Heart left ventricle (tissue), 16 donors: ENCODE measurements around the gene MLXIP. TPM values are rescaled to one million over a fixed set of nuclear protein-coding genes. Genes with fewer than 3 reads are reported as not detected.

ENCODE experiments used
- ATAC-seq, 4 donors: fragments of 200-7000 bp; cut with Tn5 transposase; one replicate each; pipeline ENCODE4 v1.9.1; 2020 to 2022; ENCODE audit warnings: moderate library complexity in 4 of 4, mild to moderate bottlenecking in 3 of 4, moderate number of reproducible peaks in 1 of 4
- DNase-seq, 5 donors: peaks; one replicate each; pipeline ENCODE4 v3.0.0-alpha.2; 2020
- H3K27ac ChIP-seq, 12 donors: fragments of 200-600 bp; sonication (generic) in 4 of 12; one replicate each; pipeline versions ENCODE4 v1.5.0 to v1.8.0; 2016 to 2022; ENCODE audit warnings: mild to moderate bottlenecking in 2 of 12
- H3K27me3 ChIP-seq, 9 donors: fragments of 200-600 bp; sonication (generic) in 2 of 9; one replicate each; pipeline versions ENCODE4 v1.5.1 to v1.8.0; 2016 to 2022; ENCODE audit warnings: mild to moderate bottlenecking in 3 of 9
- H3K36me3 ChIP-seq, 9 donors: fragments of 200-600 bp; sonication (generic) in 2 of 9; one replicate each; pipeline versions ENCODE4 v1.5.0 to v1.8.0; 2018 to 2022; ENCODE audit warnings: mild to moderate bottlenecking in 2 of 9
- H3K4me1 ChIP-seq, 12 donors: fragments of 200-600 bp; sonication (generic) in 4 of 12; one replicate each; pipeline versions ENCODE4 v1.5.0 to v1.8.0; 2016 to 2022; ENCODE audit warnings: mild to moderate bottlenecking in 3 of 12
- H3K4me3 ChIP-seq, 12 donors: fragments of 200-600 bp; sonication (generic) in 4 of 12; one replicate each; pipeline versions ENCODE4 v1.5.0 to v1.8.0; 2017 to 2022; ENCODE audit warnings: mild to moderate bottlenecking in 9 of 12, moderate library complexity in 4 of 12
- H3K9me3 ChIP-seq, 12 donors: fragments of 200-600 bp; sonication (generic) in 4 of 12; one replicate each; pipeline versions ENCODE4 v1.5.0 to v1.8.0; 2016 to 2022; ENCODE audit warnings: mild to moderate bottlenecking in 1 of 12
- POLR2A ChIP-seq, 2 donors: fragments of 450-650 bp; IDR thresholded peaks; one replicate each; pipeline ENCODE4 v1.6.1; 2017; ENCODE audit warnings: antibody characterized with exemption in 2 of 2, mild to moderate bottlenecking in 2 of 2, moderate library complexity in 2 of 2
- WGBS, 4 donors: extraction: QIAGEN DNeasy Blood & Tissue Kit in 2 of 4; methylation state at CpG; one replicate each; pipeline versions ENCODE4 v1.1.5 to v1.1.7; 2013 to 2018; 5-methylcytosine and 5-hydroxymethylcytosine counted together
- intact Hi-C, 10 donors: fragments of 100-400 bp; cut with DNase I; formaldehyde crosslinking; loops; one replicate each; pipeline versions ENCODE4 v1.11.1 to v1.14.2; 2022
- polyA plus RNA-seq, 2 donors: library from polyadenylated mRNA; stranded (reverse); fragments of 200-250 nt; gene quantifications; one replicate each; pipeline ENCODE4 v1.2.3, GENCODE V29; 2013
- total RNA-seq, 9 donors: library from RNA; depleted of rRNA in 2 of 9; stranded (reverse); fragments of >200 nt in 2 of 9; fragmentation: NEBNext Ultra II Directional in 3 of 9; extraction: Animal tissue kit (Norgen Biotek cat#: 25700) in 3 of 9; gene quantifications; one replicate each; pipeline versions ENCODE4 v1.1.0 to v1.2.4, GENCODE V29; 2016 to 2023
- TF ChIP-seq, protein P1 (sequence below), 12 donors: fragments of 200-600 bp; sonication (generic) in 4 of 12; IDR thresholded peaks; one replicate each; pipeline versions ENCODE4 v1.5.0 to v1.8.0; 2018 to 2022; ENCODE audit warnings: antibody characterized with exemption in 12 of 12, mild to moderate bottlenecking in 5 of 12
- donor health status: ischemic (EF 13 %, LVEDD 7.1; RV severe dilation, severe dysfunction).
- donor health status: healthy with polysubstance abuse.
- donor health status: DM: no; HTN: yes; CAD: no.
- donor health status: DM: no; HTN: no; CAD: no.
- donor health status: ischemic (EF 25% LVEDD 6.9; RV normal size, moderate dysfunction).
- donor health status: ischemic (EF 25% LVEDD 5.7; RV mildly dilated, moderate dysfunction).
- donor health status: healthy.
- donor health status: DM: yes; HTN: yes; CAD: no.
- donor health status: ischemic (EF 35%, LVEDD 5.7; RV mildly dilated, moderate dysfunction).
- donor health status: nonischemic (EF 11% LVEDD 7.7; RV severe dilation, severe dysfunction).
- donor health status: DM: yes; HTN: yes; CAD: no.
- donor health status: PGD.
- donor health status: ischemic (EF 29% LVEDD 5.4; RV normal size, mild dysfunction).
- donor health status: nonischemic (EF 23%, LVEDD 6.1; RV moderate dilation, normal function).

The MLXIP gene
- total and polyA plus RNA-seq, 11 donors: 14.3 to 39.6 (median 22.7) TPM

DNA sequence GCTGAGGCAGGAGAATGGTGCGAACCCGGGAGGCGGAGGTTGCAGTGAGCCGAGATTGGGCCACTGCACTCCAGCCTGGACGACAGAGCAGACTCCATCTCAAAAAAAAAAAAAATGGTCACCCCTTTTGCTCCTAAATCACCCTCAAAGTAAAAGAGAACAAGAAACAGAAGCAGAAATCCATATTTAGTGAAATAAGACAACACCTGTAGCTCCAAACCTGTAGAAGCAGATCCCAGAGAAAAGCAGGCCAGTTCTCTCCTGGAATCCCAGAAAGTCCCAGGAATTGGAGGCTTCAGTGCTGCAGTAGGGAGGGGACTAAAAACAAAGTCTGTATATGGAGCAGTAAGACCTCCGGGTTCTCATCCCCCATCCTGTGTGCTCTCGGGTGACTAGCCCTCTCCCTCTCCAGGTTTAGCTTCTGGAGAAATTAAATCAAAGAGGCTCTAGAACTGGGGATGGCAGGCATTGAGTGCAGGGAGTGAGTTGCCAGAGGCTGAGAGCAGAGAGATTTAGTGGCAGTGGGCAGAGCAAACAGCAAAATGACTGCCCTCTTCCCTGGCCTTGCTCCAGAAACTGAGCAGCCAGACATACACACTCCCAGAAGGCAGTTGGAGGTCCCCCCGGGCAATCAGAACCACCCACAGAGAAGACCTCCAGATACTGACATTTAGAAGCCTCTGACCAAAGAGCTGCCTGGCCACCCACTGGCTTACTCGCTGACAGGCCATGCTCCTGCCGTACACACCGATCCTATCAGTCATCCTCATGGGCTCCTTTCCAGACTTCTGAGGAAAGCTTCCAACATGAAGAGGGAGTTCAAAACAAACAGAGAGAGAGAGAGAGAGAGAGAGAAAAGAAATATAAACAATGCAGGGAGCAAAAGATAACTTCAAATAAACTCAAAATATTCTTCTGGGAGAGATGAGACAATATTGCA lies 6.3 kb upstream of the MLXIP start:
- no peaks in the 10 kb centered on the region for H3K27me3 ChIP-seq
- DNase-seq (peak in 4 of 5 donors; percentile 55 to 81 (median 66)), ATAC-seq (peak; percentile 79 to 93 (median 89))
- intact Hi-C loops: loop anchor here in 1 of 10 donors (5.0 kb wide), 1 partner anchor 35 kb away; no protein-coding TSS in a partner anchor
- no peak for TF ChIP-seq POLR2A (IDR thresholded peaks at IDR 0.05)
- TF ChIP-seq, protein P1, sequence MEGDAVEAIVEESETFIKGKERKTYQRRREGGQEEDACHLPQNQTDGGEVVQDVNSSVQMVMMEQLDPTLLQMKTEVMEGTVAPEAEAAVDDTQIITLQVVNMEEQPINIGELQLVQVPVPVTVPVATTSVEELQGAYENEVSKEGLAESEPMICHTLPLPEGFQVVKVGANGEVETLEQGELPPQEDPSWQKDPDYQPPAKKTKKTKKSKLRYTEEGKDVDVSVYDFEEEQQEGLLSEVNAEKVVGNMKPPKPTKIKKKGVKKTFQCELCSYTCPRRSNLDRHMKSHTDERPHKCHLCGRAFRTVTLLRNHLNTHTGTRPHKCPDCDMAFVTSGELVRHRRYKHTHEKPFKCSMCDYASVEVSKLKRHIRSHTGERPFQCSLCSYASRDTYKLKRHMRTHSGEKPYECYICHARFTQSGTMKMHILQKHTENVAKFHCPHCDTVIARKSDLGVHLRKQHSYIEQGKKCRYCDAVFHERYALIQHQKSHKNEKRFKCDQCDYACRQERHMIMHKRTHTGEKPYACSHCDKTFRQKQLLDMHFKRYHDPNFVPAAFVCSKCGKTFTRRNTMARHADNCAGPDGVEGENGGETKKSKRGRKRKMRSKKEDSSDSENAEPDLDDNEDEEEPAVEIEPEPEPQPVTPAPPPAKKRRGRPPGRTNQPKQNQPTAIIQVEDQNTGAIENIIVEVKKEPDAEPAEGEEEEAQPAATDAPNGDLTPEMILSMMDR (IDR thresholded peaks at IDR 0.05): no peak
- no peak overlapping the region for H3K4me3 ChIP-seq
- no peaks in the 10 kb centered on the region for H3K9me3 ChIP-seq
- peaks cover 0 to 25% (median 15%) of the 10 kb centered on the region in 12 donors for H3K4me1 ChIP-seq
- no peaks in the 10 kb centered on the region for H3K36me3 ChIP-seq
- WGBS, 4 donors: 45 to 54% (median 51%) methylated on average over 11 of the region's 11 CpGs
- peak overlapping the region in 10 of 12 donors; percentile 50 to 79 (median 64) for H3K27ac ChIP-seq

DNA sequence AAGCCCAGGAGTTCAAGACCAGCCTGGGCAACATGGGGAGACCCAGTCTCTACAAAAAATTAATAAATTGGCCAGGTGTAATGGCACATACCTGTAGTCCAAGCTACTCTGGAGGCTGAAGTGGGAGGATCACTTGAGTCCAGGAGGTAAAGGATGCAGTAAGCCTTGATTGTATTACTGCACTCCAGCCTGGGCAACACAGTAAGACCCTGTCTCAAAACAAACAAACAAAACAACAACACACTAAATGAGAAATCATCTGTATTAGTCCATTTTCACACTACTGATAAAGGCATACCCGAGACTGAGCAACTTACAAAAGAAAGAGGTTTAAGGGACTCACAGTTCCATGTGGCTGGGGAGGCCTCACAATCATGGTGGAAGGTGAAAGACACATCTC lies 4.7 kb upstream of the MLXIP start:
- ATAC-seq (no peak), DNase-seq (no peak)
- H3K4me3 ChIP-seq: no peak overlapping the region
- intact Hi-C loops: loop anchor here in 1 of 10 donors (5.0 kb wide), 1 partner anchor 33 kb away; no protein-coding TSS in a partner anchor
- H3K27ac ChIP-seq: peak overlapping the region in 1 of 12 donors; percentile 79
- no peaks in the 10 kb centered on the region for H3K36me3 ChIP-seq
- peaks cover 0 to 28% (median 16%) of the 10 kb centered on the region in 12 donors for H3K4me1 ChIP-seq
- no peaks in the 10 kb centered on the region for H3K9me3 ChIP-seq
- WGBS, 4 donors: 90 to 100% (median 98%) methylated on average over 1 of the region's 1 CpG
- TF ChIP-seq, protein P1 (IDR thresholded peaks at IDR 0.05): no peak
- TF ChIP-seq POLR2A (IDR thresholded peaks at IDR 0.05): no peak
- no peaks in the 10 kb centered on the region for H3K27me3 ChIP-seq

DNA sequence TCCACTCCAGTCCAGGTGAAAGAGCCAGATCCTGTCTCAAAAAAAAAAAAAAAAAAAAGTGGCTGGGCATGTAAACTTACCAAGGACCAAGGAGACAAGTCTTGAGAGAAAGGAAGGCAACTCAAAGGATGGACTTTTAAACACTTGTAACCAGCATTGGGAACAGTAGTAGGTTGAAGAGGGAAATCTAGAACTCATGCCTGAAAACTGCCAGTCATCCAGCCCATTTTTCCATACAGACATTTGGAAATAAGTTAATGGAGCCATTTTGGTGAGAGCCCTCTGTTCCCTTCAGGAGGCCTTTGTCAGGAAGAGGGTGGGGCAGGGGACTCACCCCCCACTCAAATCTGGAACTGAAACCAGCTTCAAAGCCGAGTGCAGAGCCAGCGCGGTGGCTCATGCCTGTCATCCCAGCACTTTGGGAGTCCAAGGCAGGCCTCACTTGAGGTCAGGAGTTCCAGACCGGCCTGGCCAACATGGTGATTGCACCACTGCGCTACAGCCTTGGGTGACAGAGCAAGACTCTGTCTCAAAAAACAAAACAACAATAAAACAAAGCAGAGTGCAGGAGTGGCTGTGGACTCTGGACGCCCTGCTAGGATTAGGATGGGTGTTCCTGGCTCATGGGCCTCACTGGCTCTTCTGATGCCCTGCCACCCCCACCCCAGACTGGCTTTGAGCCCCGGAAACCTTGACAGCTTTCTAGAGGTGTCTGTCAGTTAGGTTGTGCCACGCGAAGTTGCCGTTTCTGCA lies 1.6 kb upstream of the MLXIP start:
- Histone ChIP-seq H3K9me3 (no peaks in the 10 kb centered on the region), H3K36me3 (no peaks in the 10 kb centered on the region), H3K27ac (peak overlapping the region in 1 of 12 donors; percentile 91), H3K4me3 (no peak overlapping the region), H3K27me3 (no peaks in the 10 kb centered on the region), H3K4me1 (peaks cover 0 to 53% (median 32%) of the 10 kb centered on the region in 12 donors)
- 89 to 95% (median 94%) methylated on average over 10 of the region's 10 CpGs for WGBS, 4 donors
- no peak for ATAC-seq
- peak in 1 of 5 donors; percentile 34 for DNase-seq
- TF ChIP-seq, protein P1 (IDR thresholded peaks at IDR 0.05): no peak
- no peak for TF ChIP-seq POLR2A (IDR thresholded peaks at IDR 0.05)
- intact Hi-C loops: loop anchor here in 1 of 10 donors (5.0 kb wide), 1 partner anchor 40 kb away; no protein-coding TSS in a partner anchor
